NCI-H2029 (cell line): ENCODE data around the gene GPANK1.

Source experiments
- DNase-seq: peaks from one replicate; lab custom pipeline; 2025; lab: John Stamatoyannopoulos, UW

Gene GPANK1

GRCh38 chr6:31662124-31662723 lies 2.6 kb downstream of the GPANK1 start:
- DNase-seq = no peak

- no peak for DNase-seq
Observed at GRCh38 chr6:31661262-31662123, 3.3 kb downstream of the GPANK1 start.

- DNase-seq = peak; percentile 67
Observed at GRCh38 chr6:31660381-31661261, 4.2 kb downstream of the GPANK1 start, which contains the start of gene C6orf47. TSS of gene C6orf47 (minus strand) at chr6:31660778. CDS start at chr6:31659947, 831 bp downstream.

GRCh38 chr6:31659649-31660380 lies 5.0 kb downstream of the GPANK1 start:
- no peak for DNase-seq

GRCh38 chr6:31658983-31659648 lies 5.7 kb downstream of the GPANK1 start:
- DNase-seq = no peak

GRCh38 chr6:31658158-31658688 lies 6.6 kb downstream of the GPANK1 start:
- no peak for DNase-seq

GRCh38 chr6:31657406-31658157 lies 7.2 kb downstream of the GPANK1 start:
- DNase-seq = no peak

GRCh38 chr6:31655349-31656237 lies 9.2 kb downstream of the GPANK1 start, which contains the start of gene APOM:
TSS of gene APOM (plus strand) at chr6:31655894. CDS start at chr6:31655967, 73 bp downstream.
- DNase-seq = no peak

GRCh38 chr6:31654574-31655348 lies 10.0 kb downstream of the GPANK1 start:
- DNase-seq = no peak

GRCh38 chr6:31652925-31653724 lies 11.7 kb downstream of the GPANK1 start:
- DNase-seq = peak; percentile 95

GRCh38 chr6:31651602-31652191 lies 13.1 kb downstream of the GPANK1 start:
- peak; percentile 69 for DNase-seq

GRCh38 chr6:31645325-31645724 lies 19.5 kb downstream of the GPANK1 start:
- no peak for DNase-seq

GRCh38 chr6:31643818-31644454 lies 20.9 kb downstream of the GPANK1 start:
- DNase-seq = no peak

GRCh38 chr6:31642798-31643570 lies 21.8 kb downstream of the GPANK1 start:
- no peak for DNase-seq

- no peak for DNase-seq
Observed at GRCh38 chr6:31641370-31641769, 23.4 kb downstream of the GPANK1 start.

GRCh38 chr6:31640612-31641011 lies 24.2 kb downstream of the GPANK1 start:
- DNase-seq = no peak
